A549 (cell line): Measurements from ENCODE around the gene RAB3GAP2. TPM values are rescaled to one million over a fixed set of nuclear protein-coding genes. Genes with fewer than 3 reads are reported as not detected.
"Not testable (repeated sequence)": the region's sequence is repeated elsewhere in the genome, so short reads cannot be mapped to it uniquely, and the experiment has no call there.

Source experiments
- ATAC-seq, 2 experiments: fragments of 200-7000 bp in 1 of 2; fragments of >200 bp in 1 of 2; cut with Nextera tagmentation in 1 of 2; cut with Tn5 transposase in 1 of 2; 3 replicates each; pipeline versions ENCODE4 v1.8.0 to v1.9.1; 2018 to 2020; ENCODE audit warnings: mild to moderate bottlenecking in 1 of 2, moderate library complexity in 1 of 2
- CTCF ChIA-PET: fragments of 300-600 bp; sonication (Branson Sonifier 250); formaldehyde crosslinking; extraction: SDS; loops from one replicate; lab custom pipeline; 2021; ENCODE audit warnings: antibody characterized with exemption, inconsistent platforms; lab: Yijun Ruan, JAX
- POLR2A ChIA-PET: fragments of 350-600 bp; formaldehyde crosslinking; extraction: SDS; loops from one replicate; lab custom pipeline; 2021; ENCODE audit warnings: antibody characterized with exemption, inconsistent platforms; lab: Yijun Ruan, JAX
- DNase-seq, 2 experiments: peaks; one replicate each; pipeline versions ENCODE4 v3.0.0 to v3.0.0-alpha.2; 2011 to 2016; ENCODE audit warnings: low read depth in 1 of 2, low spot score in 1 of 2
- FAIRE-seq: peaks from 2 replicates; lab custom pipeline; 2011; peaks lifted over from hg19 to GRCh38; lab: Jason Lieb, UNC
- H3K27ac ChIP-seq, 2 experiments: fragments of >200 bp; sonication (Bioruptor Twin); formaldehyde crosslinking; 3 replicates each; pipeline ENCODE4 v1.5.1; 2016 to 2017
- H3K4me1 ChIP-seq: fragments of >200 bp; sonication (Bioruptor Twin); formaldehyde crosslinking; 3 replicates; pipeline ENCODE4 v1.6.1; 2016
- H3K4me2 ChIP-seq: fragments of >200 bp; sonication (Bioruptor Twin); formaldehyde crosslinking; 3 replicates; pipeline ENCODE4 v1.6.1; 2016
- H3K4me3 ChIP-seq: fragments of >200 bp; sonication (Bioruptor Twin); formaldehyde crosslinking; 3 replicates; pipeline ENCODE4 v1.5.1; 2016
- H3K9me3 ChIP-seq: fragments of >200 bp; sonication (Bioruptor Twin); formaldehyde crosslinking; 3 replicates; pipeline ENCODE4 v1.6.1; 2016
- BHLHE40 ChIP-seq: IDR thresholded peaks from 2 replicates; pipeline ENCODE4 v1.6.1; 2012; ENCODE audit warnings: low read depth, low read length, inconsistent platforms
- CHD2 ChIP-seq: fragments of 150-350 bp; IDR thresholded peaks from 2 replicates; pipeline ENCODE4 v1.6.1; 2014; ENCODE audit warnings: low read length; ENCODE audit not compliant: partially characterized antibody
- CHD4 ChIP-seq: fragments of 200-600 bp; sonication (generic); IDR thresholded peaks from 2 replicates; pipeline ENCODE4 v1.6.1; 2016; ENCODE audit warnings: antibody characterized with exemption, mild to moderate bottlenecking, borderline replicate concordance
- EHMT2 ChIP-seq: fragments of 200-600 bp; sonication (generic); IDR thresholded peaks from 2 replicates; pipeline ENCODE4 v1.6.1; 2016; ENCODE audit warnings: antibody characterized with exemption, low read depth, mild to moderate bottlenecking, moderate library complexity
- ELK1 ChIP-seq: fragments of 150-350 bp; IDR thresholded peaks from 2 replicates; pipeline ENCODE4 v1.6.1; 2014; ENCODE audit warnings: low read depth, mild to moderate bottlenecking, low read length
- FOSB ChIP-seq: fragments of 250-450 bp; sonication (Bioruptor Pico); IDR thresholded peaks from 2 replicates; pipeline ENCODE4 v1.5.0; 2020; ENCODE audit warnings: mild to moderate bottlenecking, moderate library complexity
- GATA3 ChIP-seq: IDR thresholded peaks from 2 replicates; pipeline ENCODE4 v1.6.1; 2012; ENCODE audit warnings: borderline replicate concordance
- HOXB13 ChIP-seq: fragments of 250-450 bp; sonication (Bioruptor Pico); IDR thresholded peaks from 2 replicates; pipeline ENCODE4 v1.5.0; 2020; ENCODE audit warnings: low read depth, mild to moderate bottlenecking, moderate library complexity
- KDM1A ChIP-seq: fragments of 200-600 bp; sonication (generic); IDR thresholded peaks from 2 replicates; pipeline ENCODE4 v1.6.1; 2016; ENCODE audit warnings: low read depth, mild to moderate bottlenecking
- KDM5A ChIP-seq: fragments of 200-600 bp; sonication (generic); IDR thresholded peaks from 2 replicates; pipeline ENCODE4 v1.6.1; 2016; ENCODE audit warnings: antibody characterized with exemption, mild to moderate bottlenecking
- MYC ChIP-seq: IDR thresholded peaks from 2 replicates; pipeline ENCODE4 v1.6.1; 2012; ENCODE audit warnings: mild to moderate bottlenecking, inconsistent platforms, low read length, improper control_type of control experiment, borderline replicate concordance
- NFE2L2 ChIP-seq: fragments of 150-350 bp; conservative IDR thresholded peaks from 2 replicates; pipeline ENCODE4 v1.6.1; 2014; ENCODE audit warnings: low read length
- PHF8 ChIP-seq: fragments of 200-600 bp; sonication (generic); IDR thresholded peaks from 2 replicates; pipeline ENCODE4 v1.6.1; 2016; ENCODE audit warnings: low read depth, mild to moderate bottlenecking, antibody characterized with exemption, moderate library complexity, borderline replicate concordance
- POLR2A ChIP-seq: IDR thresholded peaks from 2 replicates; pipeline ENCODE4 v1.6.1; 2012; ENCODE audit warnings: mild to moderate bottlenecking, low read length
- POLR2AphosphoS2 ChIP-seq: conservative IDR thresholded peaks from 2 replicates; pipeline ENCODE4 v1.6.1; 2012; ENCODE audit warnings: low read length, improper control_type of control experiment, inconsistent platforms
- RARB ChIP-seq: fragments of 250-450 bp; sonication (Bioruptor Pico); IDR thresholded peaks from 2 replicates; pipeline ENCODE4 v1.8.0; 2021; ENCODE audit warnings: mild to moderate bottlenecking, moderate library complexity
- SMC3 ChIP-seq: fragments of >200 bp; sonication (Bioruptor Twin); formaldehyde crosslinking; IDR thresholded peaks from 3 replicates; pipeline ENCODE4 v1.6.1; 2018; ENCODE audit warnings: inconsistent platforms
- TP53 ChIP-seq: fragments of 250-450 bp; sonication (Bioruptor Pico); IDR thresholded peaks from 2 replicates; pipeline ENCODE4 v1.5.0; 2021; ENCODE audit warnings: mild to moderate bottlenecking, moderate library complexity
- ZC3H11A ChIP-seq: fragments of 450-650 bp; IDR thresholded peaks from 2 replicates; pipeline ENCODE4 v1.6.1; 2014; ENCODE audit warnings: antibody characterized with exemption, mild to moderate bottlenecking
- WGBS: methylation state at CpG from one replicate; pipeline ENCODE4 v1.1.6; 2017; ENCODE audit errors: missing lambda C conversion rate; 5-methylcytosine and 5-hydroxymethylcytosine counted together
- polyA plus RNA-seq, 4 experiments: library from polyadenylated mRNA; depleted of rRNA in 3 of 4; stranded (reverse); fragments of >200 nt; fragmentation: RNase III in 1 of 4; extraction: RNeasy Plus Mini Kit Qiagen cat#74134 plus additional on column Dnase treatment in 1 of 4; gene quantifications; 2 replicates in 3 of 4; 3 replicates in 1 of 4; pipeline ENCODE4 v1.2.3, GENCODE V29; 2011 to 2017
- TF ChIP-seq, protein P1 (sequence below): fragments of >200 bp; sonication (Bioruptor Twin); formaldehyde crosslinking; IDR thresholded peaks from 2 replicates; pipeline ENCODE4 v1.6.1; 2016
- TF ChIP-seq, protein P2 (sequence below): IDR thresholded peaks from 2 replicates; pipeline ENCODE4 v1.6.1; 2012

The RAB3GAP2 gene
- polyA plus RNA-seq, 2 of the 4 experiments (the other 2 are of a cell fraction), result 14.1 to 42.8 TPM

DNA sequence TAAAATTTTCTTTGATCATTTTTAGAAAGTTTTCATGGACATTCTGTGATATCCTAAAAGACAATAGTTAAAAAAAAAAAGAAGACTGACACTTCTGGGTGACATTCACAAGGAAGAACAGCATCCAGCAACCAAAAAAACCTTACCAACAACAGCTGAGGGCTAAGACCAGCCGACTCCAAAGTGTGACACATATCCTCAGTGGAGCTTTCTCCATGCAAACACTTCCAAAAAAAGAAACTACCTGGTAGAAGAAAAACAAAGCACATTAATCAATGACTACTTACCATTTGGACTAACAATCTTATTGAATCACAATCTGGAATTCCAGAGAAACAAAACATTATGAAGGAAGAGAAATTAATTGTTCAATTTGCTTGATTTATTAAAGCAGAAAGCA is 90.1 kb downstream of the RAB3GAP2 start:
- DNase-seq, result no peak
- no peaks in the 10 kb centered on the region for H3K9me3 ChIP-seq
- ChIA-PET CTCF (no interaction called here), POLR2A (no interaction called here)
- no peak overlapping the region for H3K4me2 ChIP-seq
- no peak overlapping the region for H3K27ac ChIP-seq
- H3K4me1 ChIP-seq, result no peaks in the 10 kb centered on the region
- TF ChIP-seq SMC3, result no peak
- TF ChIP-seq CHD2, result no peak
- no peak for TF ChIP-seq NFE2L2
- no peak for TF ChIP-seq ELK1
- TF ChIP-seq ZC3H11A, result no peak
- no peak for TF ChIP-seq KDM5A
- no peak for TF ChIP-seq BHLHE40
- no peak for TF ChIP-seq EHMT2
- no peak for TF ChIP-seq HOXB13 (CRISPR knock-in tag)
- TF ChIP-seq, protein P1, sequence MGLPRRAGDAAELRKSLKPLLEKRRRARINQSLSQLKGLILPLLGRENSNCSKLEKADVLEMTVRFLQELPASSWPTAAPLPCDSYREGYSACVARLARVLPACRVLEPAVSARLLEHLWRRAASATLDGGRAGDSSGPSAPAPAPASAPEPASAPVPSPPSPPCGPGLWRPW, result no peak
- no peak for TF ChIP-seq CHD4
- no peak for TF ChIP-seq KDM1A
- TF ChIP-seq PHF8, result no peak
- no peak for TF ChIP-seq TP53
- no peak for TF ChIP-seq POLR2AphosphoS2
- TF ChIP-seq RARB (CRISPR knock-in tag), result no peak
- TF ChIP-seq, protein P2, sequence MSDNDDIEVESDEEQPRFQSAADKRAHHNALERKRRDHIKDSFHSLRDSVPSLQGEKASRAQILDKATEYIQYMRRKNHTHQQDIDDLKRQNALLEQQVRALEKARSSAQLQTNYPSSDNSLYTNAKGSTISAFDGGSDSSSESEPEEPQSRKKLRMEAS, result no peak
- H3K4me3 ChIP-seq, result no peak overlapping the region
- FAIRE-seq, result no peak
- 47% methylated on average over 1 of the region's 1 CpG for WGBS
- no peak for ATAC-seq

DNA sequence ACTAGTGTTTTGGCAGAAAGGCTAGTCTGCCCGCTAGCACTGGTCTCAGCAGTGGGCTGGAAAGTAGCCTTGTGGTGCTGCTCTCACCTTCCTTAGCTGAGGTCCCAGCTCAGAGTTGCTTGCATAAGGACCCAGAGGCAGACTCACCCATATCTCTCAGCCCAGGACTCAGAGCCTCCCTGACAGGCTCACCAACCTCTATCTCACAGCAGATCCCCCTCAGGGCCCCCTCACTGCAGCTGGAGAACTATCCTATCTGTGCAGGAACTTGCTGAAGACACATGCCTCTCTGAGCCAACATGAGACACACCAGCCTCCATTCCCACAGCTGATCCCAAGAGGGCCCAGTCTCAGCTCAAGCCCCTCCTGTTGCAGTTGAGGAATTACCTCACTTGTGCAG is 95.7 kb downstream of the RAB3GAP2 start:
- no peak for ATAC-seq
- no peak for DNase-seq
- FAIRE-seq, result no peak
- ChIA-PET CTCF (interaction anchor here (1.0 to 1.2 kb wide), 2 partner anchors 11 to 13 kb away, joined by 3 to 4 read pairs; no protein-coding TSS in a partner anchor), POLR2A (no interaction called here)
- Histone ChIP-seq H3K9me3 (no peaks in the 10 kb centered on the region), H3K4me3 (no peak overlapping the region), H3K27ac (no peak overlapping the region), H3K4me1 (no peaks in the 10 kb centered on the region), H3K4me2 (no peak overlapping the region)
- no peak for TF ChIP-seq BHLHE40
- no peak for TF ChIP-seq GATA3
- TF ChIP-seq NFE2L2, result no peak
- TF ChIP-seq POLR2A, result no peak
- TF ChIP-seq HOXB13 (CRISPR knock-in tag), result no peak
- WGBS, result 100% methylated on average over 1 of the region's 1 CpG

DNA sequence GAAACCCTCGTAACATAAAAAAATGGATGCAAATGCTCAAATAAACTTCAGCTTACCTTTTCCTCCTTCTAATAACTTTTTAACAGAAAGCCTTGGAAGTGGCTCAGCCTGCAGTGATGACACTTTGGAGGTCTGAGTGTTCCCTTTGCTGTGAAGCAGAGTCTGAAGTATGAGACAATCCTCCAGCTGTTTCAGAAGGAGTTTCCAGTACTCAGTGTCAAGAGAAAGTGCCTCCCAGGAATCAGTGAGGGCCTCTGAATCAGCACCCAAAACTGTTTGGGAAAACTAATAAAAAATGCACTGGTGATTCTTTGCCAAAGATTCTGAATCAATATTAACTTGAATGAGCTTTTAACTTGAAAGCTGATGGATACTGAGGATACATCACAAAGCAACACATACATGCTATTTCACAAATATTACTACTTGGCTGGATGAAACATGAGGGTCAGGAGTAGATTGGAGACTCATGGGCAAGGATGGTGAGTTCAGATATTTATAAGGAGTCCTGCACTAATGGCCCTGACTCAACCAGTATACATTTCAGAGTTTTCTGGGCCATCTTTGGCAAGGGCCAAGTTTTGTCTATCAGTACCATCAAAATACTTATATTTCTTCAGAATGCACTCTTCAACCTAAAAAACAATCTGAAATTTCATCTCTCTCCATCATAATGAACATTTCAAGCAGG is 101.3 kb downstream of the RAB3GAP2 start:
- no peak for DNase-seq
- CTCF ChIA-PET, result interaction anchor here (0.8 kb wide), 1 partner anchor 382 kb away, joined by 3 read pairs; no protein-coding TSS in a partner anchor
- WGBS, result 98% methylated on average over 1 of the region's 1 CpG
- Histone ChIP-seq H3K9me3 (no peaks in the 10 kb centered on the region), H3K27ac (no peak overlapping the region)
- FAIRE-seq, result no peak
- ATAC-seq, result no peak
- TF ChIP-seq MYC (no peak), FOSB (no peak)
- TF ChIP-seq, all 56 proteins: peak for 0
- H3K4me2 ChIP-seq, result no peak overlapping the region
- H3K4me3 ChIP-seq, result no peak overlapping the region
- H3K4me1 ChIP-seq, result no peaks in the 10 kb centered on the region
- POLR2A ChIA-PET, result no interaction called here

GRCh38 chr1:220169887-220170286 is 102.4 kb downstream of the RAB3GAP2 start:
- FAIRE-seq, result not testable (repeated sequence)

More at GRCh38 chr1:220169887-220170286, 102.4 kb downstream of the RAB3GAP2 start:
- H3K27ac ChIP-seq, H3K4me2 ChIP-seq, ATAC-seq, H3K4me3 ChIP-seq, H3K9me3 ChIP-seq, CTCF ChIA-PET, POLR2A ChIA-PET, DNase-seq, H3K4me1 ChIP-seq: not testable (repeated sequence)
- 94% methylated on average over 4 of the region's 4 CpGs for WGBS
